ENCODE results near the gene PTPRZ1.

PTPRZ1 gene

DNA sequence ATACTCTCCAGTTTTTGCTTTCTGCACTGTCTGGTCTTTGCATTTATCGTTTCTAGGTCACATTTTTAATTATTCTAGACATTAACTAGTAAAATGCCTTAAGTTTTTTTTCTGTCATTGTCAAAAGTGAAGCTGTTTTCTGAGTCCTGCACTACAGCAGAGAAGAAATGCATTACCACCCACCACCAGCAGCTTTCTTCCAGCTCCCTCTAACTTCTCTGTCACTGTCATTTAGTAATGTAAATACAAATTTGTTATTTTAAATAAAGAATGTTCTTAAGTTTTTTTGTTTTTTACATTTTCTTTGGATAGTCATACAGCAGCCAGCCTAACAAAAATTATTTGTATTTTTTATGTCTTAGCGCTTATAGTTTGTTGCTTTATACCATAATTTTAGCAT is 18.8 kb downstream of the PTPRZ1 start:
- Histone ChIP-seq H3K9me2 (replicated peaks; ENCODE audit: insufficient read depth, low read length) (no peaks in the 10 kb centered on the region), H3K27ac (ENCODE audit: low read depth, low read length) (no peak overlapping the region), H3K9me3 (ENCODE audit: insufficient read depth, low read length) (no peaks in the 10 kb centered on the region), H4K20me1 (ENCODE audit: low read depth, low read length) (no peaks in the 10 kb centered on the region), H3K4me2 (ENCODE audit: low read depth, low read length, poor library complexity, severe bottlenecking) (no peak overlapping the region), H3F3A (ENCODE audit: insufficient read depth) (no peaks in the 10 kb centered on the region), H3K9ac (ENCODE audit: low read length) (no peak overlapping the region), H3K79me2 (ENCODE audit: insufficient read depth, low read length) (no peaks in the 10 kb centered on the region), H2AFZ (ENCODE audit: low read depth, low read length, severe bottlenecking) (no peak overlapping the region), H3K27me3 (ENCODE audit: low read length) (no peaks in the 10 kb centered on the region), H3K4me3 (ENCODE audit: insufficient read depth, low read length, poor library complexity, severe bottlenecking) (no peak overlapping the region), H3K36me3 (ENCODE audit: low read length) (no peaks in the 10 kb centered on the region)
- TF ChIP-seq EZH2phosphoT487 (conservative IDR thresholded peaks at IDR 0.05; ENCODE audit: low read length), result no peak
- TF ChIP-seq, protein P1, sequence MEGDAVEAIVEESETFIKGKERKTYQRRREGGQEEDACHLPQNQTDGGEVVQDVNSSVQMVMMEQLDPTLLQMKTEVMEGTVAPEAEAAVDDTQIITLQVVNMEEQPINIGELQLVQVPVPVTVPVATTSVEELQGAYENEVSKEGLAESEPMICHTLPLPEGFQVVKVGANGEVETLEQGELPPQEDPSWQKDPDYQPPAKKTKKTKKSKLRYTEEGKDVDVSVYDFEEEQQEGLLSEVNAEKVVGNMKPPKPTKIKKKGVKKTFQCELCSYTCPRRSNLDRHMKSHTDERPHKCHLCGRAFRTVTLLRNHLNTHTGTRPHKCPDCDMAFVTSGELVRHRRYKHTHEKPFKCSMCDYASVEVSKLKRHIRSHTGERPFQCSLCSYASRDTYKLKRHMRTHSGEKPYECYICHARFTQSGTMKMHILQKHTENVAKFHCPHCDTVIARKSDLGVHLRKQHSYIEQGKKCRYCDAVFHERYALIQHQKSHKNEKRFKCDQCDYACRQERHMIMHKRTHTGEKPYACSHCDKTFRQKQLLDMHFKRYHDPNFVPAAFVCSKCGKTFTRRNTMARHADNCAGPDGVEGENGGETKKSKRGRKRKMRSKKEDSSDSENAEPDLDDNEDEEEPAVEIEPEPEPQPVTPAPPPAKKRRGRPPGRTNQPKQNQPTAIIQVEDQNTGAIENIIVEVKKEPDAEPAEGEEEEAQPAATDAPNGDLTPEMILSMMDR (IDR thresholded peaks at IDR 0.05; ENCODE audit: insufficient read depth, low read length, poor library complexity, severe bottlenecking), result no peak

DNA sequence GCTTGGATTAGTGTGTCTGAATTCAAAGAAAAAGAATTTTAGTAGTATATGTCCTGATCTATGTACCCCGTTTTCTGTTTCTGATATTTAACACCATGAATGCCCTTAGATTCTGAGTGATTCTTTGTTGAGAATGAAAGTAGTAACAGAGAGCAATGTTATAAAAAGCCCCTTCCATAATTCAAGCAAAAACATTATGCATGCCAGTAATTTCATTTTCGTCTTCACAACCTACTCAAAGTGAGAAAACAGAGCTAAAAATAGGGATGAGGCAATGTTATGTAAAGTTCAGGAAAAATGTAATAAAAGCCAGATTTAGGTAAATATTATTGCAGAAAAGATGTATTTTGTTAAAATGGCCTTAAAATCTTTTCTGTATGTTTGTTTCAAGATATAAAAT is 28.1 kb downstream of the PTPRZ1 start:
- H3K4me2 ChIP-seq (ENCODE audit: low read depth, low read length, poor library complexity, severe bottlenecking), result no peak overlapping the region
- H3K27me3 ChIP-seq (ENCODE audit: low read length), result no peaks in the 10 kb centered on the region
- H2AFZ ChIP-seq (ENCODE audit: low read depth, low read length, severe bottlenecking), result no peak overlapping the region
- no peak overlapping the region for H3K27ac ChIP-seq (ENCODE audit: low read depth, low read length)
- H3K9me2 ChIP-seq (replicated peaks; ENCODE audit: insufficient read depth, low read length), result no peaks in the 10 kb centered on the region
- H4K20me1 ChIP-seq (ENCODE audit: low read depth, low read length), result no peaks in the 10 kb centered on the region
- H3K9ac ChIP-seq (ENCODE audit: low read length), result no peak overlapping the region
- H3K9me3 ChIP-seq (ENCODE audit: insufficient read depth, low read length), result no peaks in the 10 kb centered on the region
- H3K36me3 ChIP-seq (ENCODE audit: low read length), result no peaks in the 10 kb centered on the region
- no peaks in the 10 kb centered on the region for H3F3A ChIP-seq (ENCODE audit: insufficient read depth)
- H3K79me2 ChIP-seq (ENCODE audit: insufficient read depth, low read length), result no peaks in the 10 kb centered on the region
- no peak for TF ChIP-seq EZH2phosphoT487 (conservative IDR thresholded peaks at IDR 0.05; ENCODE audit: low read length)
- TF ChIP-seq, protein P1 (IDR thresholded peaks at IDR 0.05; ENCODE audit: insufficient read depth, low read length, poor library complexity, severe bottlenecking), result no peak
- no peak overlapping the region for H3K4me3 ChIP-seq (ENCODE audit: insufficient read depth, low read length, poor library complexity, severe bottlenecking)

DNA sequence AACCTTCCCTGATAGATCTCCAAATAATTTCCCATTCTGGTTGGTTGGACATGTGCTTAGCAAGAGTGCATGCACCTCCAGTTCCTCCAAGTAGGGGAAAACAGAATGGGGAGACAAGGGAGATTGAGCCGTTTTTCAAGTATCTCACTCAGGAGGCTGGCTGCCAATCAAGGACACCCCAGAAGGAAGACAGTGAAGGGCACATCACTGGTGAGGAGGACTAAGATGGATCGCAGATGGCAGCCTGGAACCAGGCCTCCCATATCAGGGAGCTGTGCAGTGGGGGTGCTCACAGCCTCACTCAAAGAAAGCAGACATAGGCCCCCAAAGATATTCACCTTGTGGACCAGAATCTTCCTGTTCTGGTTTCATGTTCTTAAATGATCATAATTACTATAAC is 31.2 kb downstream of the PTPRZ1 start:
- no peaks in the 10 kb centered on the region for H3K36me3 ChIP-seq (ENCODE audit: low read length)
- no peaks in the 10 kb centered on the region for H3F3A ChIP-seq (ENCODE audit: insufficient read depth)
- no peak overlapping the region for H3K27ac ChIP-seq (ENCODE audit: low read depth, low read length)
- no peaks in the 10 kb centered on the region for H4K20me1 ChIP-seq (ENCODE audit: low read depth, low read length)
- H3K79me2 ChIP-seq (ENCODE audit: insufficient read depth, low read length), result no peaks in the 10 kb centered on the region
- no peak overlapping the region for H2AFZ ChIP-seq (ENCODE audit: low read depth, low read length, severe bottlenecking)
- TF ChIP-seq EZH2phosphoT487 (conservative IDR thresholded peaks at IDR 0.05; ENCODE audit: low read length), result no peak
- TF ChIP-seq, protein P1 (IDR thresholded peaks at IDR 0.05; ENCODE audit: insufficient read depth, low read length, poor library complexity, severe bottlenecking), result no peak
- H3K4me2 ChIP-seq (ENCODE audit: low read depth, low read length, poor library complexity, severe bottlenecking), result no peak overlapping the region
- no peaks in the 10 kb centered on the region for H3K9me3 ChIP-seq (ENCODE audit: insufficient read depth, low read length)
- H3K9me2 ChIP-seq (replicated peaks; ENCODE audit: insufficient read depth, low read length), result no peaks in the 10 kb centered on the region
- H3K9ac ChIP-seq (ENCODE audit: low read length), result no peak overlapping the region
- no peak overlapping the region for H3K4me3 ChIP-seq (ENCODE audit: insufficient read depth, low read length, poor library complexity, severe bottlenecking)
- no peaks in the 10 kb centered on the region for H3K27me3 ChIP-seq (ENCODE audit: low read length)

All from SU-DHL-6 (cell line).